Psoas muscle (tissue), 8 donors: ENCODE results near the gene COL12A1. TPM values are rescaled to one million over a fixed set of nuclear protein-coding genes. Genes with fewer than 3 reads are reported as not detected.
A peak's percentile ranks its signal among the peaks of the same experiment; 100 is the strongest.

Experiments
- ATAC-seq, 4 donors: fragments of 200-7000 bp; cut with Tn5 transposase; one replicate each; pipeline ENCODE4 v1.9.1; 2020; ENCODE audit warnings: moderate library complexity in 3 of 4, mild to moderate bottlenecking in 2 of 4
- DNase-seq, 2 donors: peaks; one replicate each; pipeline ENCODE4 v3.0.0-alpha.2; 2020
- H3K27ac ChIP-seq: fragments of 200-600 bp; one replicate; pipeline ENCODE4 v1.8.0; 2022
- H3K27me3 ChIP-seq, 3 donors: fragments of 200-600 bp in 1 of 3; one replicate each; pipeline versions ENCODE4 v1.6.1 to v1.8.0; 2013 to 2022; ENCODE audit warnings: low read length in 2 of 3, mild to moderate bottlenecking in 2 of 3, moderate library complexity in 1 of 3; ENCODE audit not compliant: insufficient read depth in 3 of 3
- H3K36me3 ChIP-seq, 2 donors: fragments of 200-600 bp in 1 of 2; one replicate each; pipeline versions ENCODE4 v1.6.1 to v1.8.0; 2013 to 2022; ENCODE audit warnings: low read depth in 1 of 2, mild to moderate bottlenecking in 1 of 2, moderate library complexity in 1 of 2; ENCODE audit not compliant: insufficient read depth in 1 of 2
- H3K4me1 ChIP-seq: fragments of 200-600 bp; one replicate; pipeline ENCODE4 v1.8.0; 2022
- H3K4me3 ChIP-seq: fragments of 200-600 bp; one replicate; pipeline ENCODE4 v1.8.0; 2022; ENCODE audit warnings: mild to moderate bottlenecking
- H3K9me3 ChIP-seq: fragments of 200-600 bp; one replicate; pipeline ENCODE4 v1.8.0; 2022
- WGBS, 3 donors: extraction: QIAGEN DNeasy Blood & Tissue Kit; methylation state at CpG; one replicate each; pipeline versions ENCODE4 v1.1.6 to v1.1.7; 2013; 5-methylcytosine and 5-hydroxymethylcytosine counted together
- intact Hi-C, 2 donors: fragments of 100-400 bp; cut with DNase I; formaldehyde crosslinking; loops; one replicate each; pipeline versions ENCODE4 v1.11.0 to v1.14.2; 2022
- polyA plus RNA-seq, 3 donors: library from polyadenylated mRNA; stranded (reverse); fragments of 200-250 nt; gene quantifications; one replicate each; pipeline ENCODE4 v1.2.3, GENCODE V29; 2013
- total RNA-seq, 4 donors: library from RNA; stranded (reverse); fragmentation: NEBNext Ultra II Directional in 2 of 4; extraction: Animal tissue kit (Norgen Biotek cat#: 25700) in 2 of 4; gene quantifications; one replicate each; pipeline versions ENCODE4 v1.2.1 to v1.2.4, GENCODE V29; 2021 to 2023
- TF ChIP-seq, protein P1 (sequence below): fragments of 200-600 bp; IDR thresholded peaks from one replicate; pipeline ENCODE4 v1.8.0; 2022; ENCODE audit warnings: antibody characterized with exemption
- donor health status: healthy with polysubstance abuse.
- donor health status: DM: no; HTN: no; CAD: no; lungs with moderate emphysema.
- donor health status: Bipolar disorder and iron deficiency.
- donor health status: healthy.
- donor health status: DM: yes; HTN: yes; CAD: no.
- donor health status: DM: no; HTN: no; CAD: no.
- donor health status: DM: no; HTN: no; CAD: no.
- donor health status: DM: yes; HTN: yes; CAD: no.

The COL12A1 gene
- total and polyA plus RNA-seq, 7 donors = 2.7 to 23.2 (median 5.9) TPM

DNA sequence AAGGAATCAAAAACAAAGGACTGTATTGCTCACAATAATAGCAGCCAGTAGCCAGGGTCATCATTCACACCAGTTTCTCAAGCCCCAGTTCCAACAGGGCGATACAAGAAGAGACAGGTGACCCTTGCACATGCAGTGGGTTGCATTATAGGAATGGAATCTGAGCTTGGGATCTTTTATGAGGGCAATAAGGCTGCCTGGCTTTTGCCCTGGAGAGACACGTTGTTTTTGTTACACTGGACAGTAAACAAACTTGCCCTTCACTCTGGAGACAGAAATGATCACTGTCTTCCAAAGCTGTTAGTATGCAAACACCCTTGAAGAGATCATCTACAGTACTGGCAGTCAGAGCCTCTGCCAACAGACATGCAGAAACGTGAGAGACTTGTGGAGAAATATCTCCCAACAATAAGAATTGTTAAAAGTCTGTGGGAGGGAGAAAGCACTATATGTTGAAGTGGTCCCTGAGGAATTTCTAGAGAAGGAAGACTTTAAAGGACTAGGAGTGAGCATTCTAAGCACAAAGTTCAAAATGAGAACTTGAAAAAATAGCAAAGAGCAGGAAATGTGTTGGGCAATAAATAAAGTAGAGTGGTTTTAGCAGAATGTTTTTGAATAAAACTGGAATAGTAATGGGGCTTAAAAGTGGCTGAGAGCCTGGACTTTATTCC lies 6.2 kb upstream of the COL12A1 start:
- peaks cover 0 to 14% (median 6%) of the 10 kb centered on the region in 3 donors for H3K27me3 ChIP-seq
- no peak overlapping the region for H3K27ac ChIP-seq
- TF ChIP-seq, protein P1, sequence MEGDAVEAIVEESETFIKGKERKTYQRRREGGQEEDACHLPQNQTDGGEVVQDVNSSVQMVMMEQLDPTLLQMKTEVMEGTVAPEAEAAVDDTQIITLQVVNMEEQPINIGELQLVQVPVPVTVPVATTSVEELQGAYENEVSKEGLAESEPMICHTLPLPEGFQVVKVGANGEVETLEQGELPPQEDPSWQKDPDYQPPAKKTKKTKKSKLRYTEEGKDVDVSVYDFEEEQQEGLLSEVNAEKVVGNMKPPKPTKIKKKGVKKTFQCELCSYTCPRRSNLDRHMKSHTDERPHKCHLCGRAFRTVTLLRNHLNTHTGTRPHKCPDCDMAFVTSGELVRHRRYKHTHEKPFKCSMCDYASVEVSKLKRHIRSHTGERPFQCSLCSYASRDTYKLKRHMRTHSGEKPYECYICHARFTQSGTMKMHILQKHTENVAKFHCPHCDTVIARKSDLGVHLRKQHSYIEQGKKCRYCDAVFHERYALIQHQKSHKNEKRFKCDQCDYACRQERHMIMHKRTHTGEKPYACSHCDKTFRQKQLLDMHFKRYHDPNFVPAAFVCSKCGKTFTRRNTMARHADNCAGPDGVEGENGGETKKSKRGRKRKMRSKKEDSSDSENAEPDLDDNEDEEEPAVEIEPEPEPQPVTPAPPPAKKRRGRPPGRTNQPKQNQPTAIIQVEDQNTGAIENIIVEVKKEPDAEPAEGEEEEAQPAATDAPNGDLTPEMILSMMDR = no peak
- 10 to 17% (median 12%) methylated on average over 3 of the region's 3 CpGs for WGBS, 3 donors
- no peak for ATAC-seq
- no peaks in the 10 kb centered on the region for H3K36me3 ChIP-seq
- H3K9me3 ChIP-seq = no peaks in the 10 kb centered on the region
- no peak overlapping the region for H3K4me3 ChIP-seq
- H3K4me1 ChIP-seq = peaks cover 3% of the 10 kb centered on the region
- no peak for DNase-seq
- intact Hi-C loops = loop anchor here (2.0 to 10.0 kb wide), 4 partner anchors 1121 to 1537 kb away; no protein-coding TSS in a partner anchor

DNA sequence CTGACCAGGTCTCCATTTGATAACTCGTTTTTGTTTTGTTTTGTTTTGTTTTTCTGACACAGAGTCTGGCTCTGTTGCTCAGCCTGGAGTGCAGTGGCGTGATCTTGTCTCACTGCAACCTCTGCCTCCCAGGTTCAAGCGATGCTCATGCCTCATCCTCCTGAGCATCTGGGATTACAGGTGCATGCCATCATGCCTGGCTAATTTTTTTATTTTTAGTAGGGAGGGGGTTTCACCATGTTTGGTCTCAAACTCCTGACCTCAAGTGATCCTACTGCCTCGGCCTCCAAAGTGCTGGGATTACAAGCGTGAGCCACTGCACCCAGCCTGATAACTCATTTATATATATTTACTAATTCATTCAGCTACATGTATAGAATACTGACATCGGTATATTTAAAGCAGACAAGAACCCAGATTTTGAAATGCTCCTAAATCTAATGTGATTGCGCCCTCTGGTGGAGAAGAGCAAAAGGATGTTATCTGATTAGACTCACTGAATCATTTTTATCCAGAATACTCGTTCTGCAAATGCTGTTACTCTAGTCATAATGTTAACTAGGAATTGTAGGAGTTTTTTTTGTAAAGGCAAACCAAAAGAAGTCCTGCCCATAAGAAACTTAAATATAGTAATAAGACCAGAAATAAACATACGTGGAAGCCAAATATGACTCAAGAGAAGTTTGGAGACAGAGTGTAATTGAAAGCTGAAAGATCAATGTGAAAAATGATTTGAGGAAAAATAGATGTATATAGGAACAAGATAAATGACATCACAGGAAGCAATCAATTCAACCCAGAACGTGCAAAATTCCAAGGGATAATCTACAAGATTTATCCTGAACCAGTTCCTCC lies 5.3 kb upstream of the COL12A1 start:
- Histone ChIP-seq H3K9me3 (no peaks in the 10 kb centered on the region), H3K36me3 (no peaks in the 10 kb centered on the region), H3K4me3 (no peak overlapping the region), H3K27ac (no peak overlapping the region), H3K4me1 (peaks cover 7% of the 10 kb centered on the region), H3K27me3 (peaks cover 0 to 24% (median 6%) of the 10 kb centered on the region in 3 donors)
- TF ChIP-seq, protein P1 = peak; percentile 73
- WGBS, 3 donors = 24 to 34% (median 29%) methylated on average over 10 of the region's 10 CpGs
- intact Hi-C loops = loop anchor here (2.0 to 10.0 kb wide), 4 partner anchors 1120 to 1536 kb away; no protein-coding TSS in a partner anchor
- ATAC-seq (no peak), DNase-seq (no peak)

DNA sequence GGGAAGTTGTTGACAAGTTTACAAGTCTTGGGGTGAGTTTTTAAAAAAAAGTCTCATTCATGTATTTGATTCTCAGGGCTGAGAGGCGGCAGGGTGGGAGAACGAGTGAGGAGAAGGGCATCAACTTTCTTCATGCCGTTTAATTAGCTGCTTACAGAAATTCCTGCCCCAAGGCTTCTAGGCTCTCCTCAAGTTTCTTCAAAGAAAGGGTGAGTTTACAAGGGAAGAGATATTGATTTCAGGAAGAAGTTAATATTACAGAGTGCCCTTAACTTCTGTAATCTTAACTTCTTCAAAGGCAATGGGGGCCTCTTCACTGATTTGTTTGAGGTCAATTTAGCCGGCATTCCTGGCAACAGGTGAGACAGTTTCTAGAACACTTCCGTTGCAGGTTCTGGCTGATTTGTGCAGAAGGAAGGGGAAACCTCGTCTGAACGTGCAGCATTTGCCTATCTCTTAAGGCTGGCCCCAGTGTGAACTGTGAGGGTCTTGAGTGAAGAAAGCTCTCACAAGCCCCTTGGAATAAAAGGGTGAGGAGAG lies 3.4 kb upstream of the COL12A1 start:
- 22 to 34% (median 27%) methylated on average over 7 of the region's 7 CpGs for WGBS, 3 donors
- ATAC-seq (no peak), DNase-seq (no peak)
- TF ChIP-seq, protein P1 = no peak
- Histone ChIP-seq H3K4me1 (peaks cover 24% of the 10 kb centered on the region), H3K4me3 (no peak overlapping the region), H3K27me3 (peaks cover 0 to 41% (median 12%) of the 10 kb centered on the region in 3 donors), H3K9me3 (no peaks in the 10 kb centered on the region), H3K27ac (no peak overlapping the region), H3K36me3 (no peaks in the 10 kb centered on the region)
- intact Hi-C loops = loop anchor here (5.0 to 10.0 kb wide), 6 partner anchors 464 to 1534 kb away; no protein-coding TSS in a partner anchor

DNA sequence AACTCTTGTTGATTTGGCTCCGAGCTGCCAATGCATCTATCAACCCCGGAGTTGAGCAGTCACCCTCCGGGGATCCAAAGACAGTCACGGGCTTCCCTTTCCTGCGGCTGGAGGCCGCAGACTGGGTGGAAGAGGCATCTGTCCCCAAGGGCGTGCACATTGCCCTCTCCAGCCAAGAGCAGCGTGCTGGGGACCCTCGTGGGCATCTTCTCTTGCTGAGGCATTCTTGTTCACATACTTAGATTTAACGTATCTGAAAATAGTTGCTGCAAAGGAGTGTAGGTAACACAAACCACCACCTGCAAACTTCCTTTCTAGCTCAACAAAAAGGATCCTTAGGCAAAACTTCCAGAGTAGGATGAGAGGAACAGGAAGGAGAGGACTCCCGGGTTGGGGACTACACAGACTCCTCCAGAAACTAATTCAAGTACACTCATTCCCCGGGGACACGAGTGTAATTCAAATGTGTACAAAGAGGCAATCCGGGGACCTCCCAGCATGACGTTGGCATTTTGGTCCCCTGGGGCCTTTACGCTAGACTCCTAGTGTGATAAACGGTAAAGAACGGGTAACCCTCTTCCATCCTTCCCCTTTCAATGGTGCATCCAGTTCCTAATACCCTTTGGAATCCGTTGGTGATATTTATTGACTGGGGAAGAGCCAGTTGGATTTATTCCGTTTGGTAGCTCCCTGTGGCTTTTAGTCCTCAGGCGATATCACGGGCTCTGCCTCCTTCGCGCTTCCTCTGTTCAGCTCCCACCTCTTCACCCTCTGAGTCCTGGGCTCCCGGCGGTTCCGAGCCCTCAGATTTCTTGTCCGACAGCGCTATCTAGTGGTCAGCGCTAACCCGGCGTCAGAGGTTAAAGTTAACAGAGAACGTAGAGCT lies 2.7 kb upstream of the COL12A1 start:
- peaks cover 0 to 48% (median 12%) of the 10 kb centered on the region in 3 donors for H3K27me3 ChIP-seq
- intact Hi-C loops = loop anchor here (5.0 to 10.0 kb wide), 6 partner anchors 464 to 1534 kb away; no protein-coding TSS in a partner anchor
- DNase-seq (peak; percentile 81 to 88), ATAC-seq (peak; percentile 70 to 81 (median 75))
- H3K9me3 ChIP-seq = no peaks in the 10 kb centered on the region
- H3K4me1 ChIP-seq = peaks cover 25% of the 10 kb centered on the region
- TF ChIP-seq, protein P1 = peak; percentile 88
- WGBS, 3 donors = 10 to 15% (median 14%) methylated on average over 33 of the region's 33 CpGs
- peak overlapping the region; percentile 47 for H3K4me3 ChIP-seq
- no peaks in the 10 kb centered on the region for H3K36me3 ChIP-seq
- no peak overlapping the region for H3K27ac ChIP-seq
